Mesothelial cell of epicardium (in vitro differentiated cells): ENCODE data around the gene AMMECR1. TPM values are rescaled to one million over a fixed set of nuclear protein-coding genes. Genes with fewer than 3 reads are reported as not detected.

Experiments
- DNase-seq, 2 experiments: peaks; one replicate each; pipeline ENCODE4 v3.0.0; 2021; ENCODE audit warnings: low spot score in 2 of 2; ENCODE audit not compliant: unreplicated experiment in 2 of 2
- H3K27ac Mint-ChIP-seq: 2 replicates; pipeline ENCODE4 v1.8.0; 2021; ENCODE audit warnings: mixed read lengths
- H3K27me3 Mint-ChIP-seq: 2 replicates; pipeline ENCODE4 v1.8.0; 2021; ENCODE audit warnings: low read depth, mixed read lengths
- H3K36me3 Mint-ChIP-seq: 2 replicates; pipeline ENCODE4 v1.8.0; 2021; ENCODE audit warnings: mixed read lengths
- H3K4me1 Mint-ChIP-seq: 2 replicates; pipeline ENCODE4 v1.8.0; 2021; ENCODE audit warnings: mixed read lengths
- H3K4me3 Mint-ChIP-seq: 2 replicates; pipeline ENCODE4 v1.8.0; 2021; ENCODE audit warnings: mild to moderate bottlenecking, moderate library complexity, mixed read lengths
- H3K9me3 Mint-ChIP-seq: 2 replicates; pipeline ENCODE4 v1.8.0; 2021; ENCODE audit warnings: mixed read lengths
- CTCF ChIP-seq: fragments of 200-600 bp; sonication (generic); IDR thresholded peaks from one replicate; pipeline ENCODE4 v1.5.0; 2021; ENCODE audit warnings: antibody characterized with exemption; ENCODE audit not compliant: unreplicated experiment
- total RNA-seq: library from RNA; stranded (reverse); gene quantifications from 3 replicates; pipeline ENCODE4 v1.2.1, GENCODE V29; 2021

Gene AMMECR1
- total RNA-seq, 1 donor from 2014 or later = 15.6 TPM

- Mint-ChIP-seq H3K4me1 (peaks cover 7% of the 10 kb centered on the region), H3K4me3 (no peak overlapping the region), H3K9me3 (no peaks in the 10 kb centered on the region), H3K27me3 (no peaks in the 10 kb centered on the region), H3K36me3 (peaks cover 14% of the 10 kb centered on the region), H3K27ac (no peak overlapping the region)
- DNase-seq = no peak
- no peak for TF ChIP-seq CTCF
Observed at GRCh38 chrX:110168585-110168984, 149.3 kb downstream of the AMMECR1 start.

GRCh38 chrX:110167952-110168451 lies 149.9 kb downstream of the AMMECR1 start:
- peak; percentile 74 for TF ChIP-seq CTCF
- H3K4me3 Mint-ChIP-seq = no peak overlapping the region
- peaks cover 8% of the 10 kb centered on the region for H3K36me3 Mint-ChIP-seq
- no peaks in the 10 kb centered on the region for H3K9me3 Mint-ChIP-seq
- DNase-seq = no peak
- H3K27ac Mint-ChIP-seq = no peak overlapping the region
- peaks cover under 1% of the 10 kb centered on the region for H3K4me1 Mint-ChIP-seq
- no peaks in the 10 kb centered on the region for H3K27me3 Mint-ChIP-seq

GRCh38 chrX:110163488-110163887 lies 154.4 kb downstream of the AMMECR1 start:
- TF ChIP-seq CTCF = no peak
- Mint-ChIP-seq H3K27ac (no peak overlapping the region), H3K9me3 (no peaks in the 10 kb centered on the region), H3K36me3 (no peaks in the 10 kb centered on the region), H3K4me1 (no peaks in the 10 kb centered on the region), H3K27me3 (no peaks in the 10 kb centered on the region), H3K4me3 (no peak overlapping the region)
- no peak for DNase-seq

- no peak for TF ChIP-seq CTCF
- Mint-ChIP-seq H3K4me1 (no peaks in the 10 kb centered on the region), H3K9me3 (no peaks in the 10 kb centered on the region), H3K27me3 (no peaks in the 10 kb centered on the region), H3K4me3 (no peak overlapping the region), H3K27ac (no peak overlapping the region), H3K36me3 (no peaks in the 10 kb centered on the region)
- no peak for DNase-seq
Observed at GRCh38 chrX:110162867-110163266, 155.0 kb downstream of the AMMECR1 start.

- H3K27ac Mint-ChIP-seq = no peak overlapping the region
- H3K27me3 Mint-ChIP-seq = no peaks in the 10 kb centered on the region
- TF ChIP-seq CTCF = no peak
- no peaks in the 10 kb centered on the region for H3K4me1 Mint-ChIP-seq
- H3K4me3 Mint-ChIP-seq = no peak overlapping the region
- no peaks in the 10 kb centered on the region for H3K9me3 Mint-ChIP-seq
- H3K36me3 Mint-ChIP-seq = no peaks in the 10 kb centered on the region
- DNase-seq = no peak
Observed at GRCh38 chrX:110162131-110162530, 155.8 kb downstream of the AMMECR1 start.

- H3K4me3 Mint-ChIP-seq = no peak overlapping the region
- H3K27me3 Mint-ChIP-seq = no peaks in the 10 kb centered on the region
- no peak for TF ChIP-seq CTCF
- no peaks in the 10 kb centered on the region for H3K36me3 Mint-ChIP-seq
- H3K9me3 Mint-ChIP-seq = no peaks in the 10 kb centered on the region
- H3K4me1 Mint-ChIP-seq = no peaks in the 10 kb centered on the region
- no peak overlapping the region for H3K27ac Mint-ChIP-seq
- no peak for DNase-seq
Observed at GRCh38 chrX:110161361-110161686, 156.6 kb downstream of the AMMECR1 start.
